ENCODE measurements around the gene PDE8A. TPM values are rescaled to one million over a fixed set of nuclear protein-coding genes. Genes with fewer than 3 reads are reported as not detected.
A peak's percentile ranks its signal among the peaks of the same experiment; 100 is the strongest.

The PDE8A gene
- total and polyA plus RNA-seq, 10 of the 15 experiments (the other 5 are each of a cell fraction or from before 2014, with no cell fraction given), result 6.7 to 69.2 (median 27.2) TPM

DNA sequence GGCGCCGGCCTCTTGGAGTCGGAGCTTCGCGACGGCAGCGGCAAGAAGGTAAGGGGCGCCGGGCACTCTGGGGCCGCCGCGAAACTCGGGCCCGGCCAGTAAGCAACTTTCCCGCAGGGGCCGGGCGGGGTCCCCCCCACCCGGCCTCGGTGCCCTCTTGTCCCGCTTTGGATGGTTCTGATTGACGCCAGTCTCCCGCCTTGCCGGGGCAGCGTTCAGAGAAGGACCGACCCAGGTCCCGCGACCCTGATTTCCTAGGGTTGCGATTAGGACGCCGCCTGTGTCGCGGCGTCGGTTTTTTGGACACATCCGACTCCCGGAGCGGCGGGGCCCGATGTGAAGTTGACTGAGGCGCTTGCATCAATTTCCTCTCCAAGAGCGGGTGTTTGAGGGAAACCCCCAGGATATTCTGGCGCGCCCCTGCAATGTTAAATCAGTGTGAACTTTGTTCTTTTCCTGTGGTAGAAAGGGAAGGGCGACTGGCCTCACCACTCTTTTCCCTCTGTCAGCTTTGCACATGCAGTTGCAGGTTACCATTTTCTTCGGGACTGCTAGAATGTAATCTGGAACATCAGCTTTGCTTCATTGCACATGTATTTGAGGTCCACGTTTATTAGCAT lies 755 bp downstream of the PDE8A start (continued):
- TF ChIP-seq, protein P1, sequence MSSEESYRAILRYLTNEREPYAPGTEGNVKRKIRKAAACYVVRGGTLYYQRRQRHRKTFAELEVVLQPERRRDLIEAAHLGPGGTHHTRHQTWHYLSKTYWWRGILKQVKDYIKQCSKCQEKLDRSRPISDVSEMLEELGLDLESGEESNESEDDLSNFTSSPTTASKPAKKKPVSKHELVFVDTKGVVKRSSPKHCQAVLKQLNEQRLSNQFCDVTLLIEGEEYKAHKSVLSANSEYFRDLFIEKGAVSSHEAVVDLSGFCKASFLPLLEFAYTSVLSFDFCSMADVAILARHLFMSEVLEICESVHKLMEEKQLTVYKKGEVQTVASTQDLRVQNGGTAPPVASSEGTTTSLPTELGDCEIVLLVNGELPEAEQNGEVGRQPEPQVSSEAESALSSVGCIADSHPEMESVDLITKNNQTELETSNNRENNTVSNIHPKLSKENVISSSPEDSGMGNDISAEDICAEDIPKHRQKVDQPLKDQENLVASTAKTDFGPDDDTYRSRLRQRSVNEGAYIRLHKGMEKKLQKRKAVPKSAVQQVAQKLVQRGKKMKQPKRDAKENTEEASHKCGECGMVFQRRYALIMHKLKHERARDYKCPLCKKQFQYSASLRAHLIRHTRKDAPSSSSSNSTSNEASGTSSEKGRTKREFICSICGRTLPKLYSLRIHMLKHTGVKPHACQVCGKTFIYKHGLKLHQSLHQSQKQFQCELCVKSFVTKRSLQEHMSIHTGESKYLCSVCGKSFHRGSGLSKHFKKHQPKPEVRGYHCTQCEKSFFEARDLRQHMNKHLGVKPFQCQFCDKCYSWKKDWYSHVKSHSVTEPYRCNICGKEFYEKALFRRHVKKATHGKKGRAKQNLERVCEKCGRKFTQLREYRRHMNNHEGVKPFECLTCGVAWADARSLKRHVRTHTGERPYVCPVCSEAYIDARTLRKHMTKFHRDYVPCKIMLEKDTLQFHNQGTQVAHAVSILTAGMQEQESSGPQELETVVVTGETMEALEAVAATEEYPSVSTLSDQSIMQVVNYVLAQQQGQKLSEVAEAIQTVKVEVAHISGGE (CRISPR knock-in tag; IDR thresholded peaks at IDR 0.05), result no peak
- TF ChIP-seq POLR2AphosphoS2 (IDR thresholded peaks at IDR 0.05; ENCODE audit: low read depth, low read length) (no peak), FOXM1 (IDR thresholded peaks at IDR 0.05; ENCODE audit: low read depth, low read length) (no peak), BHLHE40 (IDR thresholded peaks at IDR 0.05; ENCODE audit: borderline replicate concordance in 1 of 2, low read depth in 2 of 2, low read length in 1 of 2) (0 out of 4 replicates have a peak, but pooled peaks of 1 of the 2 experiments have one; percentile 9), MYB (IDR thresholded peaks at IDR 0.05; ENCODE audit: borderline replicate concordance, low read depth, low read length) (no peak), PAX5 (IDR thresholded peaks at IDR 0.05; ENCODE audit: borderline replicate concordance, low read depth, low read length) (no peak), HDAC6 (IDR thresholded peaks at IDR 0.05; ENCODE audit: unreplicated experiment) (no peak), POU2F2 (IDR thresholded peaks at IDR 0.05; ENCODE audit: borderline replicate concordance, low read depth, low read length) (no peak), CEBPB (IDR thresholded peaks at IDR 0.05; ENCODE audit: borderline replicate concordance in 1 of 2, low read depth in 2 of 2, low read length in 2 of 2) (no peak), HDAC2 (IDR thresholded peaks at IDR 0.05) (no peak), STAT3 (IDR thresholded peaks at IDR 0.05; ENCODE audit: low read depth, low read length) (no peak), SMAD5 (IDR thresholded peaks at IDR 0.05; ENCODE audit: low read depth) (no peak), IKZF2 (IDR thresholded peaks at IDR 0.05) (peak; percentile 32 to 33; a peak in 2 of 4 replicates), NFYA (IDR thresholded peaks at IDR 0.05; ENCODE audit: borderline replicate concordance, low read depth, low read length) (no peak), TBL1XR1 (IDR thresholded peaks at IDR 0.05; ENCODE audit: low read depth, low read length) (no peak), ASH2L (IDR thresholded peaks at IDR 0.05; ENCODE audit: borderline replicate concordance, low read depth) (no peak), RAD21 (IDR thresholded peaks at IDR 0.05; ENCODE audit: insufficient read depth, low read depth, low read length) (no peak), RB1 (IDR thresholded peaks at IDR 0.05; ENCODE audit: borderline replicate concordance) (no peak), EGR1 (IDR thresholded peaks at IDR 0.05; ENCODE audit: borderline replicate concordance in 1 of 2, low read depth in 2 of 2, low read length in 2 of 2) (no peak)
- TF ChIP-seq, protein P2, sequence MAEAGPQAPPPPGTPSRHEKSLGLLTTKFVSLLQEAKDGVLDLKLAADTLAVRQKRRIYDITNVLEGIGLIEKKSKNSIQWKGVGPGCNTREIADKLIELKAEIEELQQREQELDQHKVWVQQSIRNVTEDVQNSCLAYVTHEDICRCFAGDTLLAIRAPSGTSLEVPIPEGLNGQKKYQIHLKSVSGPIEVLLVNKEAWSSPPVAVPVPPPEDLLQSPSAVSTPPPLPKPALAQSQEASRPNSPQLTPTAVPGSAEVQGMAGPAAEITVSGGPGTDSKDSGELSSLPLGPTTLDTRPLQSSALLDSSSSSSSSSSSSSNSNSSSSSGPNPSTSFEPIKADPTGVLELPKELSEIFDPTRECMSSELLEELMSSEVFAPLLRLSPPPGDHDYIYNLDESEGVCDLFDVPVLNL (IDR thresholded peaks at IDR 0.05; ENCODE audit: low read depth, low read length), result no peak
- TF ChIP-seq, protein P3, sequence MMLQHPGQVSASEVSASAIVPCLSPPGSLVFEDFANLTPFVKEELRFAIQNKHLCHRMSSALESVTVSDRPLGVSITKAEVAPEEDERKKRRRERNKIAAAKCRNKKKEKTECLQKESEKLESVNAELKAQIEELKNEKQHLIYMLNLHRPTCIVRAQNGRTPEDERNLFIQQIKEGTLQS (IDR thresholded peaks at IDR 0.05; ENCODE audit: borderline replicate concordance, extremely low read depth, low read depth, low read length), result no peak
- TF ChIP-seq, protein P4, sequence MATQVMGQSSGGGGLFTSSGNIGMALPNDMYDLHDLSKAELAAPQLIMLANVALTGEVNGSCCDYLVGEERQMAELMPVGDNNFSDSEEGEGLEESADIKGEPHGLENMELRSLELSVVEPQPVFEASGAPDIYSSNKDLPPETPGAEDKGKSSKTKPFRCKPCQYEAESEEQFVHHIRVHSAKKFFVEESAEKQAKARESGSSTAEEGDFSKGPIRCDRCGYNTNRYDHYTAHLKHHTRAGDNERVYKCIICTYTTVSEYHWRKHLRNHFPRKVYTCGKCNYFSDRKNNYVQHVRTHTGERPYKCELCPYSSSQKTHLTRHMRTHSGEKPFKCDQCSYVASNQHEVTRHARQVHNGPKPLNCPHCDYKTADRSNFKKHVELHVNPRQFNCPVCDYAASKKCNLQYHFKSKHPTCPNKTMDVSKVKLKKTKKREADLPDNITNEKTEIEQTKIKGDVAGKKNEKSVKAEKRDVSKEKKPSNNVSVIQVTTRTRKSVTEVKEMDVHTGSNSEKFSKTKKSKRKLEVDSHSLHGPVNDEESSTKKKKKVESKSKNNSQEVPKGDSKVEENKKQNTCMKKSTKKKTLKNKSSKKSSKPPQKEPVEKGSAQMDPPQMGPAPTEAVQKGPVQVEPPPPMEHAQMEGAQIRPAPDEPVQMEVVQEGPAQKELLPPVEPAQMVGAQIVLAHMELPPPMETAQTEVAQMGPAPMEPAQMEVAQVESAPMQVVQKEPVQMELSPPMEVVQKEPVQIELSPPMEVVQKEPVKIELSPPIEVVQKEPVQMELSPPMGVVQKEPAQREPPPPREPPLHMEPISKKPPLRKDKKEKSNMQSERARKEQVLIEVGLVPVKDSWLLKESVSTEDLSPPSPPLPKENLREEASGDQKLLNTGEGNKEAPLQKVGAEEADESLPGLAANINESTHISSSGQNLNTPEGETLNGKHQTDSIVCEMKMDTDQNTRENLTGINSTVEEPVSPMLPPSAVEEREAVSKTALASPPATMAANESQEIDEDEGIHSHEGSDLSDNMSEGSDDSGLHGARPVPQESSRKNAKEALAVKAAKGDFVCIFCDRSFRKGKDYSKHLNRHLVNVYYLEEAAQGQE (IDR thresholded peaks at IDR 0.05; ENCODE audit: low read depth, low read length), result no peak
